A549 (cell line): Measurements from ENCODE around the gene TPD52L1.

ENCODE experiments used
- CBX2 ChIP-seq: fragments of 200-600 bp; sonication (generic); IDR thresholded peaks from 2 replicates; pipeline ENCODE4 v1.6.1; 2016; ENCODE audit warnings: low read depth, mild to moderate bottlenecking, borderline replicate concordance
- CBX8 ChIP-seq: fragments of 200-600 bp; sonication (generic); IDR thresholded peaks from 2 replicates; pipeline ENCODE4 v1.6.1; 2016
- CHD4 ChIP-seq: fragments of 200-600 bp; sonication (generic); IDR thresholded peaks from 2 replicates; pipeline ENCODE4 v1.6.1; 2016; ENCODE audit warnings: antibody characterized with exemption, mild to moderate bottlenecking, borderline replicate concordance
- ESRRA ChIP-seq: fragments of 150-350 bp; IDR thresholded peaks from 2 replicates; pipeline ENCODE4 v1.6.1; 2014; ENCODE audit warnings: mild to moderate bottlenecking, low read length, borderline replicate concordance
- JUN ChIP-seq, 2 experiments: fragments of >200 bp; sonication (Bioruptor Twin); formaldehyde crosslinking; IDR thresholded peaks; 2 replicates in 1 of 2; 3 replicates in 1 of 2; pipeline ENCODE4 v1.6.1; 2016 to 2017
- NR3C1 ChIP-seq: fragments of >200 bp; sonication (Bioruptor Twin); formaldehyde crosslinking; IDR thresholded peaks from 3 replicates; pipeline ENCODE4 v1.6.1; 2017
- RCOR1 ChIP-seq: fragments of 150-350 bp; IDR thresholded peaks from 2 replicates; pipeline ENCODE4 v1.6.1; 2014; ENCODE audit warnings: antibody characterized with exemption, low read length, low read depth
- SMC3 ChIP-seq: fragments of >200 bp; sonication (Bioruptor Twin); formaldehyde crosslinking; IDR thresholded peaks from 3 replicates; pipeline ENCODE4 v1.6.1; 2018; ENCODE audit warnings: inconsistent platforms
- TF ChIP-seq, protein P1 (sequence below): fragments of >200 bp; sonication (Bioruptor Twin); formaldehyde crosslinking; IDR thresholded peaks from 3 replicates; pipeline ENCODE4 v1.5.1; 2016
- TF ChIP-seq, protein P2 (sequence below): fragments of 200-600 bp; sonication (generic); IDR thresholded peaks from 2 replicates; pipeline ENCODE4 v1.6.1; 2016; ENCODE audit warnings: antibody characterized with exemption, mild to moderate bottlenecking, moderate library complexity

DNA sequence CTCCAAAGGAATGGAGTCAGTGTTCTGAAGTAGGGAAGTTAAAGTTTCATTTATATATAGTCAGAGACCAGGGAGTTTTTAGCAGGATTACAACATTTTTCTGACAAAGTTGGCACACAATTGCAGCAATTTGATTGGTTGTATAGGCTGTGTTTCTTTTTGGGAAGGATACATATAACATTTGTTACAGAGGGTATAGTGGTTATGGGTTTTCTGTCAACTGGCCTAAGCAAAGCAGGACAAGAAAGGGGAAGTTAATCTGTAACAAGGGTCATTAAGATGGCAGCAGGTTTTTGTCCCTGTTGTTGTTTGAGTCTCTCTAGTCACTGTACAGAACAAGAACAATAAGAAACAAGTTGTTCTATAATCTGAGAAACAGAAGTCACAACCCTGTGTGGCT is 41.4 kb downstream of the TPD52L1 start:
- TF ChIP-seq, protein P1, sequence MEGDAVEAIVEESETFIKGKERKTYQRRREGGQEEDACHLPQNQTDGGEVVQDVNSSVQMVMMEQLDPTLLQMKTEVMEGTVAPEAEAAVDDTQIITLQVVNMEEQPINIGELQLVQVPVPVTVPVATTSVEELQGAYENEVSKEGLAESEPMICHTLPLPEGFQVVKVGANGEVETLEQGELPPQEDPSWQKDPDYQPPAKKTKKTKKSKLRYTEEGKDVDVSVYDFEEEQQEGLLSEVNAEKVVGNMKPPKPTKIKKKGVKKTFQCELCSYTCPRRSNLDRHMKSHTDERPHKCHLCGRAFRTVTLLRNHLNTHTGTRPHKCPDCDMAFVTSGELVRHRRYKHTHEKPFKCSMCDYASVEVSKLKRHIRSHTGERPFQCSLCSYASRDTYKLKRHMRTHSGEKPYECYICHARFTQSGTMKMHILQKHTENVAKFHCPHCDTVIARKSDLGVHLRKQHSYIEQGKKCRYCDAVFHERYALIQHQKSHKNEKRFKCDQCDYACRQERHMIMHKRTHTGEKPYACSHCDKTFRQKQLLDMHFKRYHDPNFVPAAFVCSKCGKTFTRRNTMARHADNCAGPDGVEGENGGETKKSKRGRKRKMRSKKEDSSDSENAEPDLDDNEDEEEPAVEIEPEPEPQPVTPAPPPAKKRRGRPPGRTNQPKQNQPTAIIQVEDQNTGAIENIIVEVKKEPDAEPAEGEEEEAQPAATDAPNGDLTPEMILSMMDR = no peak
- TF ChIP-seq SMC3 (no peak), CBX8 (no peak), CBX2 (no peak), CHD4 (no peak), JUN (IDR thresholded peaks at IDR 0.05) (no peak), RCOR1 (no peak), ESRRA (no peak), NR3C1 (no peak)
- TF ChIP-seq, protein P2, sequence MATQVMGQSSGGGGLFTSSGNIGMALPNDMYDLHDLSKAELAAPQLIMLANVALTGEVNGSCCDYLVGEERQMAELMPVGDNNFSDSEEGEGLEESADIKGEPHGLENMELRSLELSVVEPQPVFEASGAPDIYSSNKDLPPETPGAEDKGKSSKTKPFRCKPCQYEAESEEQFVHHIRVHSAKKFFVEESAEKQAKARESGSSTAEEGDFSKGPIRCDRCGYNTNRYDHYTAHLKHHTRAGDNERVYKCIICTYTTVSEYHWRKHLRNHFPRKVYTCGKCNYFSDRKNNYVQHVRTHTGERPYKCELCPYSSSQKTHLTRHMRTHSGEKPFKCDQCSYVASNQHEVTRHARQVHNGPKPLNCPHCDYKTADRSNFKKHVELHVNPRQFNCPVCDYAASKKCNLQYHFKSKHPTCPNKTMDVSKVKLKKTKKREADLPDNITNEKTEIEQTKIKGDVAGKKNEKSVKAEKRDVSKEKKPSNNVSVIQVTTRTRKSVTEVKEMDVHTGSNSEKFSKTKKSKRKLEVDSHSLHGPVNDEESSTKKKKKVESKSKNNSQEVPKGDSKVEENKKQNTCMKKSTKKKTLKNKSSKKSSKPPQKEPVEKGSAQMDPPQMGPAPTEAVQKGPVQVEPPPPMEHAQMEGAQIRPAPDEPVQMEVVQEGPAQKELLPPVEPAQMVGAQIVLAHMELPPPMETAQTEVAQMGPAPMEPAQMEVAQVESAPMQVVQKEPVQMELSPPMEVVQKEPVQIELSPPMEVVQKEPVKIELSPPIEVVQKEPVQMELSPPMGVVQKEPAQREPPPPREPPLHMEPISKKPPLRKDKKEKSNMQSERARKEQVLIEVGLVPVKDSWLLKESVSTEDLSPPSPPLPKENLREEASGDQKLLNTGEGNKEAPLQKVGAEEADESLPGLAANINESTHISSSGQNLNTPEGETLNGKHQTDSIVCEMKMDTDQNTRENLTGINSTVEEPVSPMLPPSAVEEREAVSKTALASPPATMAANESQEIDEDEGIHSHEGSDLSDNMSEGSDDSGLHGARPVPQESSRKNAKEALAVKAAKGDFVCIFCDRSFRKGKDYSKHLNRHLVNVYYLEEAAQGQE = no peak
